Mesenchymal stem cell (in vitro differentiated cells and primary cell): ENCODE results near the gene DENND10.
A peak's percentile ranks its signal among the peaks of the same experiment; 100 is the strongest.

Experiments
- DNase-seq: peaks from one replicate; pipeline ENCODE4 v3.0.0-alpha.2; 2013
- H2AFZ ChIP-seq: one replicate; pipeline ENCODE4 v1.6.1; 2013; ENCODE audit warnings: low read depth, mild to moderate bottlenecking, control low read depth, inconsistent platforms, low read length, moderate library complexity
- H2AK5ac ChIP-seq: 2 replicates; pipeline ENCODE4 v1.6.1; 2013; ENCODE audit warnings: low read length, moderate library complexity, mild to moderate bottlenecking, inconsistent platforms; ENCODE audit not compliant: severe bottlenecking
- H2BK120ac ChIP-seq: one replicate; pipeline ENCODE4 v1.6.1; 2013; ENCODE audit warnings: low read depth, mild to moderate bottlenecking, inconsistent platforms, low read length, moderate library complexity
- H2BK12ac ChIP-seq, 2 experiments: one replicate each; pipeline ENCODE4 v1.6.1; 2013; ENCODE audit warnings: inconsistent platforms in 2 of 2, low read length in 2 of 2, mild to moderate bottlenecking in 2 of 2, moderate library complexity in 2 of 2, control low read depth in 1 of 2
- H2BK15ac ChIP-seq: one replicate; pipeline ENCODE4 v1.6.1; 2013; ENCODE audit warnings: mild to moderate bottlenecking, low read depth, inconsistent platforms; ENCODE audit not compliant: poor library complexity, severe bottlenecking
- H2BK5ac ChIP-seq: 2 replicates; pipeline ENCODE4 v1.6.1; 2013; ENCODE audit warnings: low read depth, mild to moderate bottlenecking, low read length, control low read depth, inconsistent platforms; ENCODE audit not compliant: poor library complexity, severe bottlenecking
- H3K14ac ChIP-seq, 2 experiments: one replicate each; pipeline ENCODE4 v1.6.1; 2013; ENCODE audit warnings: inconsistent platforms in 2 of 2, low read length in 2 of 2, control low read depth in 1 of 2, mild to moderate bottlenecking in 1 of 2, moderate library complexity in 1 of 2
- H3K18ac ChIP-seq, 2 experiments: one replicate each; pipeline ENCODE4 v1.6.1; 2013; ENCODE audit warnings: inconsistent platforms in 2 of 2, low read length in 2 of 2, control low read depth in 1 of 2, low read depth in 1 of 2, mild to moderate bottlenecking in 1 of 2
- H3K23ac ChIP-seq, 2 experiments: one replicate each; pipeline ENCODE4 v1.6.1; 2013; ENCODE audit warnings: inconsistent platforms in 2 of 2, low read length in 2 of 2, mild to moderate bottlenecking in 2 of 2, moderate library complexity in 2 of 2, control low read depth in 1 of 2
- H3K27ac ChIP-seq: 2 replicates; pipeline ENCODE4 v1.5.1; 2013; ENCODE audit warnings: mild to moderate bottlenecking, moderate library complexity, low read length, control low read depth, inconsistent platforms; ENCODE audit not compliant: poor library complexity, severe bottlenecking
- H3K27me3 ChIP-seq, 2 experiments: 2 replicates each; pipeline versions ENCODE4 v1.6.1 to v1.7.0; 2013; ENCODE audit warnings: low read length in 2 of 2, mild to moderate bottlenecking in 2 of 2, moderate library complexity in 2 of 2, control low read depth in 1 of 2, inconsistent platforms in 1 of 2; ENCODE audit not compliant: control insufficient read depth in 1 of 2, insufficient read depth in 1 of 2
- H3K36me3 ChIP-seq, 2 experiments: 2 replicates each; pipeline versions ENCODE4 v1.6.1 to v1.7.0; 2013; ENCODE audit warnings: low read length in 2 of 2, control low read depth in 1 of 2, inconsistent platforms in 1 of 2, low read depth in 1 of 2, mild to moderate bottlenecking in 1 of 2; ENCODE audit not compliant: insufficient read depth in 2 of 2, control insufficient read depth in 1 of 2
- H3K4ac ChIP-seq, 2 experiments: one replicate each; pipeline ENCODE4 v1.6.1; 2013; ENCODE audit warnings: inconsistent platforms in 2 of 2, low read length in 2 of 2, mild to moderate bottlenecking in 2 of 2, moderate library complexity in 2 of 2, control low read depth in 1 of 2, low read depth in 1 of 2
- H3K4me1 ChIP-seq: 2 replicates; pipeline ENCODE4 v1.6.1; 2013; ENCODE audit warnings: low read depth, low read length, control low read depth; ENCODE audit not compliant: control insufficient read depth, insufficient read depth
- H3K4me2 ChIP-seq: 2 replicates; pipeline ENCODE4 v1.6.1; 2013; ENCODE audit warnings: low read length, mild to moderate bottlenecking, inconsistent platforms; ENCODE audit not compliant: poor library complexity, severe bottlenecking
- H3K4me3 ChIP-seq, 2 experiments: 2 replicates each; pipeline versions ENCODE4 v1.5.1 to v1.7.0; 2013; ENCODE audit warnings: low read length in 2 of 2, mild to moderate bottlenecking in 2 of 2, control low read depth in 1 of 2, low read depth in 1 of 2; ENCODE audit not compliant: insufficient read depth in 1 of 2
- H3K79me1 ChIP-seq: replicated peaks from 2 replicates; pipeline ENCODE4 v1.6.1; 2013; ENCODE audit warnings: mild to moderate bottlenecking, control low read depth, low read length, inconsistent platforms; ENCODE audit not compliant: poor library complexity, severe bottlenecking
- H3K9ac ChIP-seq: 2 replicates; pipeline ENCODE4 v1.7.0; 2013; ENCODE audit warnings: mild to moderate bottlenecking, low read length, moderate library complexity
- H3K9me3 ChIP-seq: 2 replicates; pipeline ENCODE4 v1.7.0; 2013; ENCODE audit warnings: mild to moderate bottlenecking, low read length; ENCODE audit not compliant: control insufficient read depth
- H4K8ac ChIP-seq: one replicate; pipeline ENCODE4 v1.6.1; 2013; ENCODE audit warnings: inconsistent platforms, mild to moderate bottlenecking, low read length, moderate library complexity
- H4K91ac ChIP-seq: one replicate; pipeline ENCODE4 v1.6.1; 2013; ENCODE audit warnings: mild to moderate bottlenecking, low read length, inconsistent platforms
- WGBS: methylation state at CpG from one replicate; pipeline ENCODE4 v1.1.7; 2013; ENCODE audit warnings: mixed read lengths; 5-methylcytosine and 5-hydroxymethylcytosine counted together

Gene DENND10

GRCh38 chr10:119162452-119163092 is 58.7 kb downstream of the DENND10 start:
- Histone ChIP-seq H2AK5ac (no peak overlapping the region), H2BK12ac (no peak overlapping the region), H3K79me1 (peaks cover 8% of the 10 kb centered on the region), H2BK120ac (no peak overlapping the region), H3K14ac (no peak overlapping the region), H3K36me3 (peaks cover 19 to 34% of the 10 kb centered on the region in 2 experiments), H4K8ac (no peak overlapping the region), H3K4me1 (peaks cover 9% of the 10 kb centered on the region), H3K4me3 (no peak overlapping the region), H4K91ac (no peak overlapping the region), H3K9ac (no peak overlapping the region), H2AFZ (no peak overlapping the region), H3K4ac (no peak overlapping the region), H3K27ac (no peak overlapping the region), H3K23ac (no peak overlapping the region), H2BK15ac (no peak overlapping the region), H3K9me3 (no peaks in the 10 kb centered on the region), H3K18ac (no peak overlapping the region), H2BK5ac (no peak overlapping the region), H3K27me3 (no peaks in the 10 kb centered on the region), H3K4me2 (no peak overlapping the region)
- WGBS: 95% methylated on average over 5 of the region's 5 CpGs
- DNase-seq: no peak

GRCh38 chr10:119165171-119166117 is 61.5 kb downstream of the DENND10 start, which contains the start of gene SFXN4:
Gene SFXN4, minus strand, starts transcription at chr10:119165714. Its CDS starts 67 bp downstream, at chr10:119165647.
- H2BK120ac ChIP-seq: peak within 1 kb of the TSS; percentile 83
- peak within 1 kb of the TSS; percentile 97 for H4K8ac ChIP-seq
- peak within 1 kb of the TSS; percentile 81 to 84 for H3K4me3 ChIP-seq
- H3K4me2 ChIP-seq: peak within 1 kb of the TSS; percentile 77
- peak within 1 kb of the TSS; percentile 32 for H2AFZ ChIP-seq
- peak within 1 kb of the TSS in 1 of 2 experiments; percentile 57 for H3K23ac ChIP-seq
- H3K27ac ChIP-seq: no peak within 1 kb of the TSS
- H3K4me1 ChIP-seq: peaks cover 9% of the 10 kb centered on the region
- WGBS: 3% methylated on average over 83 of the region's 90 CpGs
- H3K18ac ChIP-seq: peak within 1 kb of the TSS; percentile 88 to 92
- H2BK12ac ChIP-seq: peak within 1 kb of the TSS; percentile 61 to 81
- H3K79me1 ChIP-seq: peaks cover 8% of the 10 kb centered on the region
- H3K9me3 ChIP-seq: no peaks in the 10 kb centered on the region
- peak; percentile 59 for DNase-seq
- H2AK5ac ChIP-seq: no peak within 1 kb of the TSS
- H4K91ac ChIP-seq: peak within 1 kb of the TSS; percentile 93
- H3K4ac ChIP-seq: peak within 1 kb of the TSS; percentile 71
- peak within 1 kb of the TSS; percentile 85 for H2BK15ac ChIP-seq
- peak within 1 kb of the TSS; percentile 90 for H3K9ac ChIP-seq
- H3K36me3 ChIP-seq: peaks cover 14 to 39% of the 10 kb centered on the region in 2 experiments
- H3K14ac ChIP-seq: peak within 1 kb of the TSS in 1 of 2 experiments; percentile 85
- H3K27me3 ChIP-seq: no peaks in the 10 kb centered on the region
- H2BK5ac ChIP-seq: no peak within 1 kb of the TSS

DNA sequence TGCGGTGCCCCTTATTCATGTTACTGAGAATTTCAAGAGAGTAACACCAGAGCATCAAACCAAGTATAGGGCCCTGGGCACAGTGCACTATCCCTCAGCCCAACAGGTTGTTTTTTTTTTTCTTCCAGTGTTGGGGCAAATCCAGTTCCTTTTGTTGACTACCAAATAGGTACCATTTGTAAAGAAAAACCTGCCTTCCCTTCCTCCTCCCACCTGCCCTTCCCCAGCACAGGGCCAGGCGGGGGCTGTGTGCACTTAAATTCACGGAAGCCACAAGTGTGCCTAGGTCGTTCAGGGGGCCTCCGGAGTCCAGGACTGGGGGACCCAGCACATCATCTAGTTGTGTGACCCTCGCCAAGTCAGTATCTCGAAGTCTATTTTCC is 62.2 kb downstream of the DENND10 start:
- H3K4me2 ChIP-seq: peak overlapping the region; percentile 77
- no peaks in the 10 kb centered on the region for H3K27me3 ChIP-seq
- peak overlapping the region in 1 of 2 experiments; percentile 44 for H3K14ac ChIP-seq
- H2BK5ac ChIP-seq: no peak overlapping the region
- H3K79me1 ChIP-seq: peaks cover 8% of the 10 kb centered on the region
- DNase-seq: no peak
- peak overlapping the region; percentile 81 to 84 for H3K4me3 ChIP-seq
- peak overlapping the region; percentile 84 for H4K91ac ChIP-seq
- 77% methylated on average over 7 of the region's 7 CpGs for WGBS
- H2BK15ac ChIP-seq: no peak overlapping the region
- no peak overlapping the region for H2AK5ac ChIP-seq
- H4K8ac ChIP-seq: peak overlapping the region; percentile 93
- no peak overlapping the region for H2BK120ac ChIP-seq
- peak overlapping the region; percentile 88 to 92 for H3K18ac ChIP-seq
- no peak overlapping the region for H3K27ac ChIP-seq
- peaks cover 9% of the 10 kb centered on the region for H3K4me1 ChIP-seq
- H3K4ac ChIP-seq: peak overlapping the region; percentile 71
- H2AFZ ChIP-seq: peak overlapping the region; percentile 21
- H2BK12ac ChIP-seq: peak overlapping the region in 1 of 2 experiments; percentile 51
- no peaks in the 10 kb centered on the region for H3K9me3 ChIP-seq
- peaks cover 19 to 43% of the 10 kb centered on the region in 2 experiments for H3K36me3 ChIP-seq
- H3K9ac ChIP-seq: peak overlapping the region; percentile 90
- peak overlapping the region in 1 of 2 experiments; percentile 57 for H3K23ac ChIP-seq

DNA sequence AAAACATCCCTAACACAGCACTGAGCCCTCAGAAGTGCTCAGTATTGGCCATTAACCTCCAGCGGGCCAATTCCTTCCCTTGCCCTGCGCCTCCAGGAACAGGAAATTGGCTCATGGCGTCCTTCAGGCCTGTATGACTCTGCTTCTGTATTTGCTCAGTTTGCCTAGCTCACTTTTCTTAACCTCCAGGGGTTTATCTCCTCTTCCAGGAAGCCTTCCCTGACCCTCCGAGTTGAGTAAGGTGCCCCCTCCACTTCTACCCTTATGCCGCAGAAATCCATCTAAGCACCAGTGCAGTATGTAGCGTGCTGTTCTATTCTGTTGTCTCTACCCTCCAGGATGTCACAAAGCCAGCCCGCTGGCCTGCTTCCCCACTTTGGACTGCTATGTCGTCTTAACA is 62.7 kb downstream of the DENND10 start:
- Histone ChIP-seq H2BK120ac (no peak overlapping the region), H4K91ac (no peak overlapping the region), H2BK15ac (no peak overlapping the region), H3K4ac (peak overlapping the region; percentile 1 to 71), H3K14ac (no peak overlapping the region), H3K23ac (no peak overlapping the region), H2BK12ac (no peak overlapping the region), H3K4me3 (no peak overlapping the region), H3K4me1 (peaks cover 9% of the 10 kb centered on the region), H2BK5ac (no peak overlapping the region), H3K27ac (no peak overlapping the region), H2AK5ac (no peak overlapping the region), H3K18ac (peak overlapping the region in 1 of 2 experiments; percentile 46), H4K8ac (peak overlapping the region; percentile 24), H3K9me3 (no peaks in the 10 kb centered on the region), H3K9ac (no peak overlapping the region), H3K36me3 (peaks cover 22 to 45% of the 10 kb centered on the region in 2 experiments), H3K4me2 (no peak overlapping the region), H2AFZ (no peak overlapping the region), H3K27me3 (no peaks in the 10 kb centered on the region), H3K79me1 (peaks cover 11% of the 10 kb centered on the region)
- 63% methylated on average over 8 of the region's 8 CpGs for WGBS
- no peak for DNase-seq
